DOHH2 (cell line): ENCODE data around the gene KRTAP12-4.

ENCODE experiments used
- H3F3A ChIP-seq: fragments of 200-600 bp; sonication (generic), shearing (Covaris generic); 2 replicates; pipeline ENCODE4 v1.6.0; 2016; ENCODE audit warnings: antibody characterized with exemption, mild to moderate bottlenecking; ENCODE audit not compliant: control insufficient read depth, insufficient read depth
- H3K27ac ChIP-seq: fragments of 200-600 bp; sonication (generic); 2 replicates; pipeline ENCODE4 v1.5.1; 2014; ENCODE audit warnings: low read depth, mild to moderate bottlenecking, low read length, moderate library complexity
- H3K27me3 ChIP-seq: fragments of 200-600 bp; sonication (generic); 2 replicates; pipeline ENCODE4 v1.6.1; 2014; ENCODE audit warnings: mild to moderate bottlenecking, low read length, mixed read lengths; ENCODE audit not compliant: control insufficient read depth
- H3K36me3 ChIP-seq: fragments of 200-600 bp; sonication (generic); 2 replicates; pipeline ENCODE4 v1.6.1; 2014; ENCODE audit warnings: mild to moderate bottlenecking, low read length, moderate library complexity, mixed read lengths; ENCODE audit not compliant: control insufficient read depth
- H3K4me1 ChIP-seq: fragments of 200-600 bp; sonication (generic); 2 replicates; pipeline ENCODE4 v1.6.1; 2014; ENCODE audit warnings: mild to moderate bottlenecking, low read length, mixed read lengths; ENCODE audit not compliant: control insufficient read depth
- H3K4me2 ChIP-seq: fragments of 200-600 bp; sonication (generic); 2 replicates; pipeline ENCODE4 v1.6.0; 2014; ENCODE audit warnings: mild to moderate bottlenecking, low read length, moderate library complexity
- H3K4me3 ChIP-seq: fragments of 200-600 bp; sonication (generic); 2 replicates; pipeline ENCODE4 v1.5.1; 2014; ENCODE audit warnings: mild to moderate bottlenecking, low read length, mixed read lengths
- H3K79me2 ChIP-seq: fragments of 200-600 bp; sonication (generic); 2 replicates; pipeline ENCODE4 v1.6.1; 2014; ENCODE audit warnings: mild to moderate bottlenecking, low read length, mixed read lengths; ENCODE audit not compliant: control insufficient read depth
- H3K9me2 ChIP-seq: fragments of 200-600 bp; sonication (generic); replicated peaks from 2 replicates; pipeline ENCODE4 v1.6.1; 2014; ENCODE audit warnings: mild to moderate bottlenecking, low read length, mixed read lengths; ENCODE audit not compliant: control insufficient read depth
- H3K9me3 ChIP-seq: fragments of 200-600 bp; sonication (generic); 2 replicates; pipeline ENCODE4 v1.6.1; 2014; ENCODE audit warnings: antibody characterized with exemption, low read length, mixed read lengths; ENCODE audit not compliant: control insufficient read depth, insufficient read depth
- H4K20me1 ChIP-seq: fragments of 200-600 bp; sonication (generic); 2 replicates; pipeline ENCODE4 v1.6.0; 2014; ENCODE audit warnings: low read depth, mild to moderate bottlenecking, antibody characterized with exemption, low read length, moderate library complexity; ENCODE audit not compliant: control insufficient read depth, insufficient read depth
- CTCF ChIP-seq: fragments of 200-600 bp; sonication (generic); IDR thresholded peaks from one replicate; pipeline ENCODE4 v1.5.1; 2014; ENCODE audit warnings: antibody characterized with exemption, mild to moderate bottlenecking, low read depth, low read length; ENCODE audit not compliant: poor library complexity, severe bottlenecking
- EZH2phosphoT487 ChIP-seq: fragments of 200-600 bp; sonication (generic); IDR thresholded peaks from 2 replicates; pipeline ENCODE4 v1.6.1; 2017; ENCODE audit warnings: borderline replicate concordance, mild to moderate bottlenecking, antibody characterized with exemption, low read length, moderate library complexity, mixed read lengths

KRTAP12-4 gene

GRCh38 chr21:44614961-44615391 is 39.5 kb downstream of the KRTAP12-4 start:
- Histone ChIP-seq H3K9me3 (peaks cover 21% of the 10 kb centered on the region), H3F3A (no peaks in the 10 kb centered on the region), H3K4me1 (peaks cover 11% of the 10 kb centered on the region), H3K4me3 (no peak overlapping the region), H3K79me2 (no peaks in the 10 kb centered on the region), H3K27ac (no peak overlapping the region), H3K9me2 (no peaks in the 10 kb centered on the region), H3K36me3 (no peaks in the 10 kb centered on the region), H3K4me2 (no peak overlapping the region), H3K27me3 (no peaks in the 10 kb centered on the region), H4K20me1 (no peaks in the 10 kb centered on the region)
- TF ChIP-seq EZH2phosphoT487 = no peak
- TF ChIP-seq CTCF = no peak

GRCh38 chr21:44614161-44614631 is 40.3 kb downstream of the KRTAP12-4 start:
- TF ChIP-seq CTCF = no peak
- no peak for TF ChIP-seq EZH2phosphoT487
- Histone ChIP-seq H3K4me1 (peaks cover 10% of the 10 kb centered on the region), H3K9me3 (peaks cover 15% of the 10 kb centered on the region), H3K27me3 (no peaks in the 10 kb centered on the region), H3K27ac (no peak overlapping the region), H3K36me3 (no peaks in the 10 kb centered on the region), H3K9me2 (no peaks in the 10 kb centered on the region), H4K20me1 (no peaks in the 10 kb centered on the region), H3K4me2 (no peak overlapping the region), H3K79me2 (no peaks in the 10 kb centered on the region), H3K4me3 (no peak overlapping the region), H3F3A (no peaks in the 10 kb centered on the region)

GRCh38 chr21:44613386-44614155 is 40.9 kb downstream of the KRTAP12-4 start:
- Histone ChIP-seq H3K4me2 (no peak overlapping the region), H3K4me3 (no peak overlapping the region), H3K79me2 (no peaks in the 10 kb centered on the region), H3K27me3 (no peaks in the 10 kb centered on the region), H3K4me1 (peaks cover 4% of the 10 kb centered on the region), H3K36me3 (no peaks in the 10 kb centered on the region), H3K9me3 (peaks cover 17% of the 10 kb centered on the region), H3F3A (no peaks in the 10 kb centered on the region), H3K9me2 (no peaks in the 10 kb centered on the region), H4K20me1 (no peaks in the 10 kb centered on the region), H3K27ac (no peak overlapping the region)
- TF ChIP-seq EZH2phosphoT487 (no peak), CTCF (no peak)
